Keratinocyte (primary cell): Measurements from ENCODE around the gene MNAT1. TPM values are rescaled to one million over a fixed set of nuclear protein-coding genes. Genes with fewer than 3 reads are reported as not detected.

Experiments
- DNase-seq: peaks from one replicate; pipeline ENCODE4 v3.0.0-alpha.2; 2011; ENCODE audit warnings: low read depth, missing footprints, low spot score
- FAIRE-seq: peaks from 2 replicates; lab custom pipeline; 2011; peaks lifted over from hg19 to GRCh38; lab: Jason Lieb, UNC
- H2AFZ ChIP-seq: 2 replicates; pipeline ENCODE4 v1.6.0; 2012; ENCODE audit warnings: low read length, control low read depth, inconsistent platforms; ENCODE audit not compliant: control insufficient read depth
- H3K27ac ChIP-seq: 2 replicates; pipeline ENCODE4 v1.5.1; 2011; ENCODE audit warnings: low read length; ENCODE audit not compliant: control insufficient read depth, insufficient read depth
- H3K27me3 ChIP-seq: 3 replicates; pipeline ENCODE4 v1.6.0; 2011; ENCODE audit warnings: low read length; ENCODE audit not compliant: control insufficient read depth, insufficient read depth; ENCODE audit errors: extremely low read depth
- H3K36me3 ChIP-seq, 2 experiments: 2 replicates in 1 of 2; 3 replicates in 1 of 2; pipeline ENCODE4 v1.5.1; 2011; ENCODE audit warnings: low read length in 2 of 2, mild to moderate bottlenecking in 1 of 2; ENCODE audit not compliant: control insufficient read depth in 2 of 2, insufficient read depth in 2 of 2; ENCODE audit errors: extremely low read depth in 1 of 2
- H3K4me1 ChIP-seq: 3 replicates; pipeline ENCODE4 v1.5.1; 2011; ENCODE audit warnings: low read length; ENCODE audit not compliant: control insufficient read depth, insufficient read depth; ENCODE audit errors: extremely low read depth
- H3K4me2 ChIP-seq: 3 replicates; pipeline ENCODE4 v1.6.0; 2011; ENCODE audit warnings: low read depth, low read length; ENCODE audit not compliant: control insufficient read depth, insufficient read depth; ENCODE audit errors: extremely low read depth
- H3K4me3 ChIP-seq, 3 experiments: fragments of 200-600 bp in 1 of 3; sonication (generic) in 1 of 3; 2 replicates in 2 of 3; 3 replicates in 1 of 3; pipeline ENCODE4 v1.5.1; 2011 to 2016; ENCODE audit warnings: low read length in 3 of 3, mild to moderate bottlenecking in 3 of 3, control low read depth in 2 of 3, inconsistent platforms in 1 of 3, low read depth in 1 of 3, mixed read lengths in 1 of 3, mixed run types in 1 of 3, moderate library complexity in 1 of 3; ENCODE audit not compliant: control insufficient read depth in 2 of 3, insufficient read depth in 2 of 3; ENCODE audit errors: extremely low read depth in 1 of 3
- H3K79me2 ChIP-seq: 2 replicates; pipeline ENCODE4 v1.6.0; 2012; ENCODE audit warnings: low read length; ENCODE audit not compliant: control insufficient read depth, insufficient read depth
- H3K9ac ChIP-seq: 3 replicates; pipeline ENCODE4 v1.6.0; 2011; ENCODE audit warnings: low read length; ENCODE audit not compliant: control insufficient read depth, insufficient read depth; ENCODE audit errors: extremely low read depth
- H3K9me1 ChIP-seq: 3 replicates; pipeline ENCODE4 v1.6.0; 2011; ENCODE audit warnings: low read length; ENCODE audit not compliant: control insufficient read depth, insufficient read depth; ENCODE audit errors: extremely low read depth
- H3K9me3 ChIP-seq: 2 replicates; pipeline ENCODE4 v1.5.1; 2012; ENCODE audit warnings: low read depth, low read length; ENCODE audit not compliant: control insufficient read depth
- H4K20me1 ChIP-seq: 3 replicates; pipeline ENCODE4 v1.6.0; 2011; ENCODE audit warnings: low read length; ENCODE audit not compliant: control insufficient read depth, insufficient read depth; ENCODE audit errors: extremely low read depth
- CTCF ChIP-seq, 3 experiments: IDR thresholded peaks in 1 of 3; conservative IDR thresholded peaks in 1 of 3; optimal IDR thresholded peaks in 1 of 3; 2 replicates in 2 of 3; 3 replicates in 1 of 3; pipeline versions ENCODE3 to v1.5.1; 2011; ENCODE audit warnings: low read length in 3 of 3, mild to moderate bottlenecking in 3 of 3, moderate library complexity in 2 of 3, control low read depth in 1 of 3, inconsistent platforms in 1 of 3; ENCODE audit not compliant: insufficient read depth in 2 of 3; ENCODE audit errors: extremely low read depth in 1 of 3
- EZH2 ChIP-seq: IDR thresholded peaks from one replicate; pipeline ENCODE4 v1.6.1; 2012; ENCODE audit warnings: inconsistent platforms, mild to moderate bottlenecking, low read length, moderate library complexity
- dilution Hi-C: fragments of 300-500 bp; cut with MboI; formaldehyde crosslinking; loops from one replicate; pipeline ENCODE4 v1.7.0; 2020; ENCODE audit warnings: low sequenced_read_pairs; ENCODE audit not compliant: extremely low pct_ligation_motif_present
- polyA plus RNA-seq, 5 experiments: library from polyadenylated mRNA; depleted of rRNA in 3 of 5; stranded (reverse) in 3 of 5; stranded (forward) in 1 of 5; unstranded in 1 of 5; fragments of >200 nt; gene quantifications; 1 replicate in 1 of 5; 2 replicates in 3 of 5; 3 replicates in 1 of 5; pipeline versions ENCODE4 v1.2.1 to v1.2.3, GENCODE V29; 2011 to 2012; ENCODE audit warnings: missing spikeins in 2 of 5, low read depth in 1 of 5, low replicate concordance in 1 of 5

Gene MNAT1
- polyA plus RNA-seq, 1 donor (not counting 4 experiments of a cell fraction or from before 2014, with no cell fraction given) = 79.5 TPM

GRCh38 chr14:60863249-60863648 lies 128.7 kb downstream of the MNAT1 start:
- Histone ChIP-seq H3K4me3 (no peak overlapping the region), H3K9me3 (no peaks in the 10 kb centered on the region), H4K20me1 (no peaks in the 10 kb centered on the region), H3K27me3 (no peaks in the 10 kb centered on the region), H3K9ac (no peak overlapping the region), H3K79me2 (no peaks in the 10 kb centered on the region), H3K27ac (no peak overlapping the region), H3K36me3 (no peaks in the 10 kb centered on the region), H3K9me1 (no peaks in the 10 kb centered on the region), H3K4me1 (no peaks in the 10 kb centered on the region), H2AFZ (no peak overlapping the region), H3K4me2 (no peak overlapping the region)
- dilution Hi-C loops = no loop called here
- TF ChIP-seq EZH2 (no peak), CTCF (optimal IDR thresholded peaks at IDR 0.05 in 1 of 3, IDR thresholded peaks at IDR 0.05 in 1 of 3, conservative IDR thresholded peaks at IDR 0.05 in 1 of 3; ENCODE audit: extremely low read depth in 1 of 3, insufficient read depth in 2 of 3, low read length in 3 of 3) (no peak)
- FAIRE-seq (no peak), DNase-seq (no peak)

- H3K4me3 ChIP-seq = no peak overlapping the region
- H4K20me1 ChIP-seq = no peaks in the 10 kb centered on the region
- no peak overlapping the region for H3K9ac ChIP-seq
- H2AFZ ChIP-seq = no peak overlapping the region
- TF ChIP-seq CTCF (optimal IDR thresholded peaks at IDR 0.05 in 1 of 3, IDR thresholded peaks at IDR 0.05 in 1 of 3, conservative IDR thresholded peaks at IDR 0.05 in 1 of 3; ENCODE audit: extremely low read depth in 1 of 3, insufficient read depth in 2 of 3, low read length in 3 of 3) (no peak), EZH2 (no peak)
- H3K27ac ChIP-seq = no peak overlapping the region
- H3K79me2 ChIP-seq = no peaks in the 10 kb centered on the region
- FAIRE-seq (no peak), DNase-seq (no peak)
- no peaks in the 10 kb centered on the region for H3K36me3 ChIP-seq
- H3K9me3 ChIP-seq = no peaks in the 10 kb centered on the region
- H3K4me2 ChIP-seq = no peak overlapping the region
- no peaks in the 10 kb centered on the region for H3K4me1 ChIP-seq
- no peaks in the 10 kb centered on the region for H3K27me3 ChIP-seq
- dilution Hi-C loops = no loop called here
- H3K9me1 ChIP-seq = no peaks in the 10 kb centered on the region
Observed at GRCh38 chr14:60865378-60866127, 131.0 kb downstream of the MNAT1 start.
